GM20000 (cell line): ENCODE data around the gene TRABD2A.

ENCODE experiments used
- DNase-seq: peaks from one replicate; pipeline ENCODE4 v3.0.0; 2012; ENCODE audit warnings: low spot score
- TF ChIP-seq, protein P1 (sequence below): IDR thresholded peaks from 2 replicates; pipeline ENCODE4 v1.5.1; 2012; ENCODE audit warnings: mild to moderate bottlenecking, control low read depth; ENCODE audit errors: extremely low read depth, missing control alignments

TRABD2A gene, protein sequence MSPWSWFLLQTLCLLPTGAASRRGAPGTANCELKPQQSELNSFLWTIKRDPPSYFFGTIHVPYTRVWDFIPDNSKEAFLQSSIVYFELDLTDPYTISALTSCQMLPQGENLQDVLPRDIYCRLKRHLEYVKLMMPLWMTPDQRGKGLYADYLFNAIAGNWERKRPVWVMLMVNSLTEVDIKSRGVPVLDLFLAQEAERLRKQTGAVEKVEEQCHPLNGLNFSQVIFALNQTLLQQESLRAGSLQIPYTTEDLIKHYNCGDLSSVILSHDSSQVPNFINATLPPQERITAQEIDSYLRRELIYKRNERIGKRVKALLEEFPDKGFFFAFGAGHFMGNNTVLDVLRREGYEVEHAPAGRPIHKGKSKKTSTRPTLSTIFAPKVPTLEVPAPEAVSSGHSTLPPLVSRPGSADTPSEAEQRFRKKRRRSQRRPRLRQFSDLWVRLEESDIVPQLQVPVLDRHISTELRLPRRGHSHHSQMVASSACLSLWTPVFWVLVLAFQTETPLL

DNA sequence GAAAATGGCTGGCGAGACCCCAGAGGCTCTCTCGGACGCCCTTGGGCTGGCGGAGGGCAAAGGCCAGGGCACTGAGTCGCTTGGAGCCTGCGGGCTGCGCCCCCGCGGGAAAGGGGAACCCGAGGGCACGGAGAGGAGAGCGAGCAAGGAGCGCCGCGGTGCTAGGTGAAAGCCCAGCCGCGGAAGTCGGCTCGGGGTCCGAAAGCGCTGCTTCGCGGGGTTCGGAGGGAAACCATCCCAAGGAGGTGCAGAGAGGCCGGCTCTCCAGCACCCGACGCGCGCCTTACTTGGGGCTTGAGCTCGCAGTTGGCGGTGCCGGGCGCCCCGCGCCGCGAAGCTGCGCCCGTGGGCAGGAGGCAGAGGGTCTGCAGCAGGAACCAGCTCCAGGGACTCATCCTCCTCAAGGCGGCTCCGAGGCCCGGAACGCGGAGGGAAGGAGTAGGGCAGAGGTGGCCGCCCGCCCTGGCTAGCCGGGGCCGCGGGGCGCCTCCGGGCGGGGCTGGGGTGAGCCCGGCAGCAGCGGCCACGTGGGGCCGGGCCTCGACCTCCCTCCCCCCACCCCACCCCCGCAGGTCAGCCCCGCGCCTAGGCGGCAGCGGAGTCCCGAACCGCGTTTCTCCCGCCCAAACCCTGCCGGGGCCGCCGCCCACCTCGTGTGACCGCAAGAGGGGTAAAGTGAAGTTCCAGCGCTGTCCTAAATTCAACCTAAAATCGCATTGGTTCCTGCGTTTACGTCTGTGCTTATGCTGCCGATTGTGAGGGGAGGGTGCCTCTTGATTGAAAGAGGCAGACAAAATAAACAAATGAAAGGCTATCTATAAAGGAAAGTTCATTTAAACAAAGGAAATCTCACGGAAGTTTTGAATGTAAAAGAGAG, at the start of gene TRABD2A:
Gene TRABD2A, minus strand, starts transcription at position 440 of the 877 bp plus-strand sequence. Its CDS starts 45 bp downstream, at position 395.
- DNase-seq: peak; percentile 38
- TF ChIP-seq, protein P1, sequence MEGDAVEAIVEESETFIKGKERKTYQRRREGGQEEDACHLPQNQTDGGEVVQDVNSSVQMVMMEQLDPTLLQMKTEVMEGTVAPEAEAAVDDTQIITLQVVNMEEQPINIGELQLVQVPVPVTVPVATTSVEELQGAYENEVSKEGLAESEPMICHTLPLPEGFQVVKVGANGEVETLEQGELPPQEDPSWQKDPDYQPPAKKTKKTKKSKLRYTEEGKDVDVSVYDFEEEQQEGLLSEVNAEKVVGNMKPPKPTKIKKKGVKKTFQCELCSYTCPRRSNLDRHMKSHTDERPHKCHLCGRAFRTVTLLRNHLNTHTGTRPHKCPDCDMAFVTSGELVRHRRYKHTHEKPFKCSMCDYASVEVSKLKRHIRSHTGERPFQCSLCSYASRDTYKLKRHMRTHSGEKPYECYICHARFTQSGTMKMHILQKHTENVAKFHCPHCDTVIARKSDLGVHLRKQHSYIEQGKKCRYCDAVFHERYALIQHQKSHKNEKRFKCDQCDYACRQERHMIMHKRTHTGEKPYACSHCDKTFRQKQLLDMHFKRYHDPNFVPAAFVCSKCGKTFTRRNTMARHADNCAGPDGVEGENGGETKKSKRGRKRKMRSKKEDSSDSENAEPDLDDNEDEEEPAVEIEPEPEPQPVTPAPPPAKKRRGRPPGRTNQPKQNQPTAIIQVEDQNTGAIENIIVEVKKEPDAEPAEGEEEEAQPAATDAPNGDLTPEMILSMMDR: no peak

DNA sequence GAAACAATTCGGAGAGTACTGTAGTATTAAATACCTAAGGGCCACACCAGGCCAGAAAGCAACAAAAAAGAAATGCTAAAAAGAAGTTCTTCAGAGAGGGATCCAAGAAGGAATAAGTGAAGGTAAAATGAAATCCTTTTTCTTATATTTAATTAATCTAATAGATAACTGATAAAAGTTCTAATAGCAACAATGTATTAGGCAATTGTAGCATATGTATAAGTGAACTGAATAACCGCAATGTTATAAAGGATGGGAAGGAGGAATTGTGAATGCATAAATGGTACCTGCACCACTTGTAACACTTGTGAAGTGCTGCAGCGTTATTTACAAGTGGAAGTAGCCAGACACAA, 46.4 kb upstream of the TRABD2A start:
- TF ChIP-seq, protein P1: peak; percentile 2

DNA sequence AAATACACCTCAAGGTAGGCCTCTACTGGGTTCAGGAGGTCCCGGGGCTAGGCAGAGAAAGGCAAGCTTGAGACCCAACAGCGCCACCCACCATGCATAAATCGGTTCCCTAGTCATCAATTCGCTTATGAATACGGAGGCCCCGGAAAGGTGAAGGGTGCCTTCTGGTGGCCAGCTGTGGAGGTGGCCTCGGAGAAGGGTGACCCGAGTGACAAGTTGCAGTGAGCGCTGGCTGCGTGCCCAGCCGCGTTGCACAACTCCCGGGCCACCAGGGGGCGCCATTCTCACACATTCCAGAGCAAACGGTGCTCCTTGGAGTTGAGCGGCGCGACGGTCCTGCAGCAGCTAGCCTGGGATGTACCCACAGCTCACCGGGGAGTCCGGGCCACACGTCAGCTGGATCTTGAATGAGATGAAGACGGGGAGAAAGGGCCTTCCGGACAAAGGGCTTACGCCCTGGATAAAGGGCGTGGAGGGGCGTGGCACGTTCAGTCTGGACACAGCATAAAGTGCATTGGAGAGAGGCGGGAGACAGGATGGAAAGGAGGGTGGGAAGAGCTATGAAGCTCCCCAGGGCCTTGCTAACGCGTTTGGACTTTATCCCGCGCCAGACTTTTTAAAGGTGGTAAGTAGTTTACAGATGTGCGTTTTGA, 45.0 kb upstream of the TRABD2A start:
- TF ChIP-seq, protein P1: peak; percentile 87
- DNase-seq: peak; percentile 71

More for the DNA sequence above, 46.4 kb upstream of the TRABD2A start:
- DNase-seq: no peak

DNA sequence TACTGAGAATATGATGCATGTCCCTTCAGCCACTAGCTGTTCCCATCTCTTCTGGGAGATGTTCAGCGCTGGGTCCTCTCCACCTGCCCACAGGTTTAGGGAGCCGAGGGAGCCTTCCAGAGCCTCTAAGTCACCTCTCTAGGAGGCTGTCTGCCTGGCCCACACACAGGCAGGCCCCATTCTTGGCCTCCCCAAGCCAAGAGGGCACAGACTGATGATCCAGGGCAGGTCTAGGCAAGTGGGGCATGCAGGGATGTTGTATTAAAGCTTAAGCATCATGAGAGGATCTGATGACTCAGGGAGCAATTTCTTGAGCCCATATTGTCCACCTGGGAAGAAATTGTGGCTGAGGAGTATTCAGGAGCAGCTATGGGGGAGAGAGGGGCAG, 44.4 kb upstream of the TRABD2A start:
- TF ChIP-seq, protein P1: no peak
- DNase-seq: no peak

DNA sequence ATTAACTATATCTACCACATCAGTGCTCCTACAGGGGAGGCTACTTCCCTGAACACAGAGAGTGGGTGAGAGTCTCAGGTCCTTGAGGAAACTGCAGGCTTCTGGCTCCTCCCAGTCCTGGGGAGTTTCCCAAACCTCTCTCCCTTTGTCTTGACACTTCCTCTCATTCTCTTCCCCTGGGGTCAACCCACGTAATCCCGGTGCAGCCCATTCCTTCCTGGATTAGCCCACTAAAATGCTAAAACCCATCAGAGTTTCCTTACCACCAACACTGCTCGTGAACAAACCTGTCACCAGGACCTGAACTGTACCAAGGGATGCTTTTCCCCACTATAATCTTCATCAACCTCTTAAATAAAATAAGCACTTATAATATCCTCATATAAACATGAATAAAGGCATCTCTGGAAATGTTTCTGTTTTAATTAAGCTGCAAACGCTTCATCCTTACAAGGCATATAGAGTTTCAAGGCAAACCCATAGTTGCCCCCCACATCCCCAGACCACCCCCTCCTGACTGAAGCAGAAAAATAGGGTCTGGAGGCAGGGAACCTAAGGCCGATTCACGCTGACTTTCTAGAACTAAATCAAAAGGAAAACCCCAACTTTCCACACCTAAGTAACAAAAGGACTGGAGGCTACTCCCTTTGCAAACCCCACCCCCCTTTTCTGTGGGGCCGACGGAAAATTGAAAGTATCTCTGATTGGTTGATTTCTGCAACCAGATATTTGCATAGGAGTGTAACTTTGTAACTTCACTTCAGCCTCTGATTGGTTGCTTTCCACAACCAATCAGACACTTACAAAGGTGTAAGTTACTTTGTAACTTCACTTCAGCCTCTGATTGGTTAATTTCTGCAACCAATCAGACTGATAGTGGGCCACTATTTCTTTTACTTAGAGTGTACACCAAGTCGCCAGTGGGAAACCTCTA, 43.6 kb upstream of the TRABD2A start:
- no peak for DNase-seq
- TF ChIP-seq, protein P1: no peak

DNA sequence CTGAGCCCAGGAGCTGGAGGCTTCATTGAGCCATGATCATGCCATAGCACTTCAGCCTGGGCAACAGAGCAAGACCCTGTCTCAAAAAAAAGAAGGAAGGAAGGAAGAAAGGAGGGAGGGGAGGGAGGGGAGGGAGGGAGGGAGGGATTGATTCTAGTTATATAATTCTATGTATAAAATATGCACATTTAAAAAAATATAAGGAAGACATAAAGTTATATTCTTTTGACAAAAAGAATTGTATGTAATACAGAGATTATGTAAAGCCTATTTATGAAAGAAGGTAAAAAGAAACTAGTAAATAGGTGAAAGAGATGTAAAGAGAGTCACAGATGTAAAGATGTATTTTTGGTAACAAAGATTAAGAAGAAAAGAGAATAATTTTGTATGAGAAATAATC, 42.1 kb upstream of the TRABD2A start:
- DNase-seq: no peak
- TF ChIP-seq, protein P1: no peak
